ENCODE measurements around the gene BCL6B. TPM values are rescaled to one million over a fixed set of nuclear protein-coding genes. Genes with fewer than 3 reads are reported as not detected.
"Not testable (repeated sequence)": the region's sequence is repeated elsewhere in the genome, so short reads cannot be mapped to it uniquely, and the experiment has no call there.

The BCL6B gene
- total RNA-seq, 1 experiment from 2014 or later, result 0.57 TPM

DNA sequence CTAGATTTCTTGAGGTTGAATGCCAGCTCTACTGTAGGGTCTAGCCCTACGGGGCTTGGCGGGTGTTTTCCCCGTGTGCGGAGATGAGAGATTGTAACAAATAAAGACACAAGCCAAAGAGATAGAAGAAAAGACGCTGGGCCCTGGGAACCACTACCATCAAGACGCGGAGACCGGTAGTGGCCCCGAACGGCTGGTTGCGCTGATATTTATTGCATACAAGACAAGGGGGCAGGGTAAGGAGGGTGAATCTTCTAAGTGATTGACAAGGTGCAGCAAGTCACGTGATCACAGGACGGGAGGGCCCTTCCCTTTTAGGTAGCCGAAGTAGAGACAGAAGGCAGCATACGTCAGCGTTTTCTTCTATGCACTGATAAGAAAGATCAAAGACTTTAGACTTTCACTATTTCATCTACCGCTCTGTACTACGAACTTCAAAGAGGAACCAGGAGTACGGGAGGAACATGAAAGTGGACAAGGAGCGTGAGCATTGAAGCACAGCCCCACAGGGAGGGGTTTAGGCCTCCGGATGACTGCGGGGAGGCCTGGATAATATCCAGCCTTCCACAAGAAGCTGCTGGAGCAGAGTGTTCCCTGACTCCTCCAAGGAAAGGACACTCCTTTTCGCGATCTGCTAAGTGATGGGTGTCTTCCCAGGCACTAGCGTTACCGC is 24.0 kb downstream of the BCL6B start:
- not testable (repeated sequence) for H3K79me2 ChIP-seq (ENCODE audit: insufficient read depth, low read length); H4K20me1 ChIP-seq (ENCODE audit: insufficient read depth); H3K9me3 ChIP-seq (ENCODE audit: control insufficient read depth in 1 of 2, insufficient read depth in 1 of 2, low read depth in 1 of 2, low read length in 2 of 2); H3K36me3 ChIP-seq (ENCODE audit: control insufficient read depth in 1 of 2, insufficient read depth in 2 of 2, low read length in 2 of 2); BruUV-seq (replicated peaks); H3K27me3 ChIP-seq (ENCODE audit: insufficient read depth, low read length); H3K9me2 ChIP-seq (ENCODE audit: insufficient read depth)
- intact Hi-C loops (cut with micrococcal nuclease), result loop anchor here (1.0 to 5.0 kb wide), 6 partner anchors 89 to 640 kb away; partner anchors contain the start of genes KCTD11, TP53 and WRAP53
- Histone ChIP-seq H3K9ac (ENCODE audit: low read length) (peak overlapping the region; percentile 48), H2AFZ (ENCODE audit: low read depth, low read length, poor library complexity, severe bottlenecking) (peak overlapping the region; percentile 97), H3K4me2 (ENCODE audit: low read length) (peak overlapping the region; percentile 95), H3K4me1 (ENCODE audit: control insufficient read depth in 1 of 2, insufficient read depth in 2 of 2, low read length in 2 of 2) (peaks cover 31 to 49% of the 10 kb centered on the region in 2 experiments), H3K4me3 (replicated peaks in 1 of 2; ENCODE audit: low read depth in 1 of 2, low read length in 2 of 2) (peak overlapping the region; percentile 49 to 65), H3K27ac (ENCODE audit: low read depth, low read length) (peak overlapping the region; percentile 46)
- peak; percentile 81 for TF ChIP-seq TCF7L2 (IDR thresholded peaks at IDR 0.05; ENCODE audit: borderline replicate concordance, extremely low read depth, insufficient read depth, insufficient read length)
- peak; percentile 49 for ATAC-seq
- POLR2A ChIA-PET, result interaction anchor here (1.0 to 2.1 kb wide), 5 partner anchors 11 to 176 kb away, joined by 3 to 9 read pairs (median 8); partner anchors contain the start of gene SLC16A13
- CTCF ChIA-PET, result interaction anchor here (0.9 to 5.4 kb wide), 19 partner anchors 7 to 1010 kb away, joined by 3 to 53 read pairs (median 7); partner anchors contain the start of genes ASGR1 and SLC16A13
- DNase-seq (ENCODE audit: low read depth, low spot score), result peak; percentile 54
- RAD21 ChIA-PET (ENCODE audit: low non-redundant PET in 1 of 2, low total read pairs in 2 of 2, uncharacterized antibody in 2 of 2, unreplicated experiment in 2 of 2), result interaction anchor here (0.5 to 2.3 kb wide), 11 partner anchors 11 to 250 kb away, joined by 3 to 16 read pairs (median 5); no protein-coding TSS in a partner anchor

DNA sequence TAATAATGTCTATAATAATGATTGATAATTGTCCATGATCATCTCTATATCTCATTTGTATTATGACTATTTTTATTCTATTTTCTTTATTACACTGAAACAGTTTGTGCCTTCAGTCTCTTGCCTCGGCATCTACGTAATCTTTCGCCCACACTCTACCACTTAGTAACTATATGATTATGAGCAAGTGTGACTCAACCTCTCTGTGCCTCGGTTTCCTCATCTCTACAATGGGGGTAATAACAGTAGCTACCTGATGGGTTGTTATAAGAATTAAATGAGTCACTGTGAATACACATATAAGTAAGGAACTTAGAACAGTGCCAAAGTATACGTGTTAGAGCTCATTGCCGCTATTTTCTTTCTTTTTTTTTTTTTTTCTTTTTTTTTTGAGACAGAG is 24.7 kb downstream of the BCL6B start:
- Histone ChIP-seq H3K36me3 (ENCODE audit: control insufficient read depth in 1 of 2, insufficient read depth in 2 of 2, low read length in 2 of 2) (no peaks in the 10 kb centered on the region), H3K27ac (ENCODE audit: low read depth, low read length) (no peak overlapping the region), H3K4me3 (replicated peaks in 1 of 2; ENCODE audit: low read depth in 1 of 2, low read length in 2 of 2) (peak overlapping the region in 1 of 2 experiments; percentile 65; a peak in 2 of 4 replicates), H3K79me2 (ENCODE audit: insufficient read depth, low read length) (no peaks in the 10 kb centered on the region), H3K4me2 (ENCODE audit: low read length) (peak overlapping the region; percentile 95), H3K27me3 (ENCODE audit: insufficient read depth, low read length) (no peaks in the 10 kb centered on the region), H3K9ac (ENCODE audit: low read length) (no peak overlapping the region), H4K20me1 (ENCODE audit: insufficient read depth) (no peaks in the 10 kb centered on the region), H3K9me3 (ENCODE audit: control insufficient read depth in 1 of 2, insufficient read depth in 1 of 2, low read depth in 1 of 2, low read length in 2 of 2) (no peaks in the 10 kb centered on the region), H2AFZ (ENCODE audit: low read depth, low read length, poor library complexity, severe bottlenecking) (no peak overlapping the region), H3K4me1 (ENCODE audit: control insufficient read depth in 1 of 2, insufficient read depth in 2 of 2, low read length in 2 of 2) (peaks cover 31 to 54% of the 10 kb centered on the region in 2 experiments), H3K9me2 (ENCODE audit: insufficient read depth) (no peaks in the 10 kb centered on the region)
- no TSS peak for BruUV-seq (replicated peaks)
- ChIA-PET CTCF (interaction anchor here (0.6 to 5.4 kb wide), 3 partner anchors 8 to 118 kb away, joined by 3 to 53 read pairs (median 4); no protein-coding TSS in a partner anchor), RAD21 (ENCODE audit: low non-redundant PET in 1 of 2, low total read pairs in 2 of 2, uncharacterized antibody in 2 of 2, unreplicated experiment in 2 of 2) (interaction anchor here in 1 of 2 experiments (2.3 kb wide), 1 partner anchor 130 kb away, joined by 11 read pairs; no protein-coding TSS in a partner anchor), POLR2A (interaction anchor here (0.8 kb wide), 1 partner anchor 118 kb away, joined by 3 read pairs; no protein-coding TSS in a partner anchor)
- TF ChIP-seq JUND (IDR thresholded peaks at IDR 0.05), result no peak
- TF ChIP-seq, protein P1, sequence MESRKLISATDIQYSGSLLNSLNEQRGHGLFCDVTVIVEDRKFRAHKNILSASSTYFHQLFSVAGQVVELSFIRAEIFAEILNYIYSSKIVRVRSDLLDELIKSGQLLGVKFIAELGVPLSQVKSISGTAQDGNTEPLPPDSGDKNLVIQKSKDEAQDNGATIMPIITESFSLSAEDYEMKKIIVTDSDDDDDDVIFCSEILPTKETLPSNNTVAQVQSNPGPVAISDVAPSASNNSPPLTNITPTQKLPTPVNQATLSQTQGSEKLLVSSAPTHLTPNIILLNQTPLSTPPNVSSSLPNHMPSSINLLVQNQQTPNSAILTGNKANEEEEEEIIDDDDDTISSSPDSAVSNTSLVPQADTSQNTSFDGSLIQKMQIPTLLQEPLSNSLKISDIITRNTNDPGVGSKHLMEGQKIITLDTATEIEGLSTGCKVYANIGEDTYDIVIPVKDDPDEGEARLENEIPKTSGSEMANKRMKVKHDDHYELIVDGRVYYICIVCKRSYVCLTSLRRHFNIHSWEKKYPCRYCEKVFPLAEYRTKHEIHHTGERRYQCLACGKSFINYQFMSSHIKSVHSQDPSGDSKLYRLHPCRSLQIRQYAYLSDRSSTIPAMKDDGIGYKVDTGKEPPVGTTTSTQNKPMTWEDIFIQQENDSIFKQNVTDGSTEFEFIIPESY (IDR thresholded peaks at IDR 0.05; ENCODE audit: extremely low read depth, insufficient replicate concordance, low read length), result no peak
- DNase-seq (ENCODE audit: low read depth, low spot score), result no peak
- intact Hi-C loops (cut with micrococcal nuclease), result loop anchor here (5.0 kb wide), 3 partner anchors 250 to 640 kb away; partner anchors contain the start of genes KCTD11, TP53 and WRAP53
- no peak for ATAC-seq
